ENCODE measurements around the gene SASH1.

DNA sequence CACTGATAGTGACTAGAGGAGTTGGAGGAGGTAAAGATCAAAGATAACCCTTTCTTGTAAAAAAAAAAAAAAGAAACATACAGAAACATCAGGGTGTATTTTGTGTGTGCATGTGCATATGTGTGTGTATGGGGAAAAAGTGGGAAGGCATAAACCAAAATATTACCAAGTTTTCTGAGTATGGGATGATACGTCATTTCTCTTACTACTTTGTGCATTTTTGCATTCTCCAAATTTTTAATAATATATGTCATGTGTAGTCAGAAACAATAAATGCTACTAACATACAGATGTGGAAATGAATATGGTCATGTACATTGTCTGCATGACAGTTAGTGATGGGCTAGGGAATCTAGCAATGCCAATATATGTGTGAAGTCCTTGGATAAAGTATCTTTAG is 161.1 kb downstream of the SASH1 start:
- TF ChIP-seq, protein P1, sequence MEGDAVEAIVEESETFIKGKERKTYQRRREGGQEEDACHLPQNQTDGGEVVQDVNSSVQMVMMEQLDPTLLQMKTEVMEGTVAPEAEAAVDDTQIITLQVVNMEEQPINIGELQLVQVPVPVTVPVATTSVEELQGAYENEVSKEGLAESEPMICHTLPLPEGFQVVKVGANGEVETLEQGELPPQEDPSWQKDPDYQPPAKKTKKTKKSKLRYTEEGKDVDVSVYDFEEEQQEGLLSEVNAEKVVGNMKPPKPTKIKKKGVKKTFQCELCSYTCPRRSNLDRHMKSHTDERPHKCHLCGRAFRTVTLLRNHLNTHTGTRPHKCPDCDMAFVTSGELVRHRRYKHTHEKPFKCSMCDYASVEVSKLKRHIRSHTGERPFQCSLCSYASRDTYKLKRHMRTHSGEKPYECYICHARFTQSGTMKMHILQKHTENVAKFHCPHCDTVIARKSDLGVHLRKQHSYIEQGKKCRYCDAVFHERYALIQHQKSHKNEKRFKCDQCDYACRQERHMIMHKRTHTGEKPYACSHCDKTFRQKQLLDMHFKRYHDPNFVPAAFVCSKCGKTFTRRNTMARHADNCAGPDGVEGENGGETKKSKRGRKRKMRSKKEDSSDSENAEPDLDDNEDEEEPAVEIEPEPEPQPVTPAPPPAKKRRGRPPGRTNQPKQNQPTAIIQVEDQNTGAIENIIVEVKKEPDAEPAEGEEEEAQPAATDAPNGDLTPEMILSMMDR (IDR thresholded peaks at IDR 0.05): no peak
- TF ChIP-seq POLR2A (IDR thresholded peaks at IDR 0.05) (no peak), POLR2AphosphoS5 (IDR thresholded peaks at IDR 0.05) (no peak), EP300 (IDR thresholded peaks at IDR 0.05) (no peak)

Data from sigmoid colon (tissue), 4 donors.